ENCODE results near the gene RHNO1.

- TF ChIP-seq POLR2A (IDR thresholded peaks at IDR 0.05; ENCODE audit: extremely low read depth, insufficient read length) (no peak), CTCF (IDR thresholded peaks at IDR 0.05; ENCODE audit: low read depth, low read length) (no peak), MAX (IDR thresholded peaks at IDR 0.05; ENCODE audit: low read depth, low read length) (no peak), MYC (IDR thresholded peaks at IDR 0.05; ENCODE audit: low read depth, low read length) (no peak)
Observed at GRCh38 chr12:2851931-2852330, 25.1 kb upstream of the RHNO1 start.
